Stimulated activated CD4-positive, alpha-beta T cell treated with anti-CD3 and anti-CD28 coated beads, Interleukin-15, amount 100 ng/mL, for 1 hour (primary cell): ENCODE results near the gene KCMF1.

Source experiments
- DNase-seq, 2 donors: peaks; one replicate each; pipeline ENCODE4 v3.0.0-alpha.2; 2020; ENCODE audit warnings: low read depth in 1 of 2, low spot score in 1 of 2

KCMF1 gene

GRCh38 chr2:84956334-84957297 is 14.3 kb upstream of the KCMF1 start:
- no peak for DNase-seq

- no peak for DNase-seq
Observed at GRCh38 chr2:84957771-84958134, 13.2 kb upstream of the KCMF1 start.

- no peak for DNase-seq
Observed at GRCh38 chr2:84958135-84959059, 12.6 kb upstream of the KCMF1 start.

- no peak for DNase-seq
Observed at GRCh38 chr2:84959095-84959565, 11.8 kb upstream of the KCMF1 start.

- no peak for DNase-seq
Observed at GRCh38 chr2:84959566-84960506, 11.1 kb upstream of the KCMF1 start.

DNA sequence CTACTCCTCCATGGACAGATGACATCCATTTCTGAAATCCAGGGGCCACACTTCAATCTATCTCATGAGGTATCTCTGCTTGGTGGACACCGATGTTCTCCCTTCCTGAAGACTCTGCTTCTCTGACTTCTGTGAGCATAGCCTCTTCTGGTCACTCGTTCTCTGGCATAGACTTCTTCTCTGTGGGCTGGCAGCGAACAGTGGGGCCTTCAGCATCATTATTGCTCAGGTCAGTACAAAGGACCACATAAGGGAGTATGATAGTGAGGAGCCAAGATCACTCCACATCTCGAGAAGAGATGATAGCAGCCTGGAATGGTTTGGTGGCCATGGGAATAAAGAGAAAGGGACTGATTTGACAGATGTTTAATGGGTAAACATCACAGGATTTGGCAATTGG is 8.0 kb upstream of the KCMF1 start:
- no peak for DNase-seq

DNA sequence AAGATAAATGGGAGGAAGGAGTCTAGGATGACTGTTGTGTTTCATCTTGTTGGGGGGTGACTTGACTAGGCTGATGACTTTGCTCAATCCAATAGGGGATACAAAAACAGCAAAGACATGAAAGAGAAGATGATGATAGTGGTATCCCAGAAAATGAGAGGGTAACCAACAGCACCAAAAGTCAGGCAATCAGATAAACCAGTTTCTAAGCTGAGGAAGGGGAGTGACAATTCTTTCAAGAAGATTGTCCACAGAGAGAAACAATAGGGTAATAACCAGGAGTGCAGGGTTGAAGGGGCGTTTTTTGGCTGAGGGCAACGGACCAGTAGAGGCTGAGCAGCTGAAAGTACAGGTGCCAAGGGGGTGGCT is 7.7 kb upstream of the KCMF1 start:
- no peak for DNase-seq

- DNase-seq: no peak
Observed at GRCh38 chr2:84963692-84964405, 7.1 kb upstream of the KCMF1 start.

DNA sequence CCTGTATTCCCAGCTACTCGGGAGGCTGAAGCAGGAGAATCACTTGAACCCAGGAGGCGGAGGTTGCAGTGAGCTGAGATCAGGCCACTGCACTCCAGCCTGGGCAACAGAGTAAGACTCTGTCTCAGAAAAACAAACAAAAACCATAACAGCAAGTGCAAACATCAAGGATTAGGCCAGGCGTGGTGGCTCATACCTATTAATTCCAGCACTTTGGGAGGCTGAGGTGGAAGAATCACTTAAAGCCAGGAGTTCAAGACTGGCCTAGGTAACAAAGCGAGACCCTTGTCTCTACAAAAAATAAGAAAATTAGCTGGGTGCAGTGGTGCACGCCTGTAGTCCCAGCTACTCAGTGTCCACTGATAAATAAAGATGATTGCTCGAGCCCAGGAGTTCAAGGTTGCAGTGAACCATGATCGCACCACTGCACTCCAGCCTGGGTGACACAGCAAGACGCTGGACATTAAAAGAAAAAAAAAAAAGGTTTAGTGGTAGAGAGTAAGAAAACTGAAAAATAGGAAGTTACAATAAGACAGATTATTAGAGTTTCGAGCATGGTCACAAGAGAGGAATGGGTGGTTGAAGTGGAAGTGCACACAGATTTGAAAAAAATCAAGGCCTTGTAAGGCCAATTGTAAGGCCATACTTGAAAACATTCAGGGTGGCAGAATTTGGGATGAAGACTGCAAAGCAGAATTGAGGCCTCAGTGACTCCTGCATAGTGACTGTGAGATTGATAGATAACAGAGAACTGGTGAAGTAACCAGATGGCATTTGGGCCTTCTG is 6.4 kb upstream of the KCMF1 start:
- no peak for DNase-seq

GRCh38 chr2:84965192-84965516 is 5.8 kb upstream of the KCMF1 start:
- DNase-seq: no peak

DNA sequence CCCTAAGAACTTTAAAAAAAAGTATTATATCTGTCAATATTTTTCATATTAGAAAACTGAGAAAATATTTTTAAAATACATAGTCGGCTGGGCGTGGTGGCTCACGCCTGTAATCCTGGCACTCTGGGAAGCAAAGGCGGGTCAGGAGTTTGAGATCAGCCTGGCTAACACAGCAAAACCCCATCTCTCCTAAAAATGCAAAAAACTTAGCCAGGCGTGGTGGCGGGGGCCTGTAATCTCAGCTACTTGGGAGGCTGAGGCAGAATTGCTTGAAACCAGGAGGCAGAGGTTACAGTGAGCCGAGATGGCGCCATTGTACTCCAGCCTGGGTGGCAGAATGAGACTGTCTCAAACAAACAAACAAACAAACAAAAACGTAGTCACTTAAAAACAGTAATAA is 5.1 kb upstream of the KCMF1 start:
- no peak for DNase-seq

DNA sequence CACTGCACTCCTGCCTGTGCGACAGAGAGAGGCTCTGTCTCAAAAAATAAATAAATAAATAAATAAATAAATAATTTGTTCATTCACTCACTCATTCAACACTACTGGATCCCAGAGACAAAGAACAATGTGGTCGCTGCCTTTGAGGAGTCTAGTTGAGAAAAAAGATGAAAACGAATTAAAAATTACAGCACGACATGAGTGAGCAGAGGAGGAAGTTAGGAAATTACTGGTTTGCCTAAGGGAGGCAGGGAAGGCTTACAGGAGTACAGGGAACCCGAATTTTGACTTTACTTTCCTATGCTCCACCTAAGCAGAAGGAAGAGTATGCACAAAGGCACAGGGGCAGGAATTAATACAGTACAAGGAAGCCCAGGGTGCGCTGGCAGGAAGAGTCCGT is 4.2 kb upstream of the KCMF1 start:
- DNase-seq: no peak

- DNase-seq: no peak
Observed at GRCh38 chr2:84969511-84970209, 1.3 kb upstream of the KCMF1 start.

- DNase-seq: peak; percentile 17 to 38
Observed at GRCh38 chr2:84970210-84970867, 622 bp upstream of the KCMF1 start.

DNA sequence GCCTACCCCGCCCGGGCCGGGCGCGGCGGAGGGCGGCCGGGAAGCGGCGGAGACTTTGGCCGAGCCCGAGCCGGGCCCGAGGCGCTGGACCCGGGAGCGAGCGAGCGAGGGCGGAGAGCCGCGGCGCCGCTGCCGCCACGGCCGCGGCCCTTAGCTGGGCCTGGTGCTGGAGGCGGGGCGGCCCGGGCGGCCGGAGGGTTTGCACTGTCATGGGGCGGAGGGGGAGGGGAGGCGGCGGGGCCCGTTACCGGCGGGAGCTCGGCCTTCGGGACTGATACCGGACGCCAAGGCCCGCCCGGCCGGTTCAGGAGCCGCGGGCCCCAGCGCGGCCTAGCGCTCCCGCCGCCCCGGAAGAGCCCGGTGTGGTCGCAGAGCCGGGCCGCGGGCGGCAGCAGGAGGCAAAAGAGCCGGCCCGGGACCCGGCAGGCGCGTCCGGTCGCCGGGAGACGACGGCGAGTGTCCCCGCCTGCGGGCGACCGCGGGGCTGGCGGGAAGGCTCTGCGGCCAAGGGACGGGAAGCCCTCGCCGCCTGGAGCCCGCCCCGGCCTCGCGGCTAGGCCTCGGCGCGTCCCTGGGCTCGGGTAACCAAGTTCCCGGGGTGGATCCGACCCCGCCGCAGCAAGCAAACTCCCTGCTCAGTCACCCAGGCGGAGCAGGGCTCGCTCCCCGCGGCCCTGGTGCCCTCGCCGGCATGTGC is 697 bp downstream of the KCMF1 start:
- peak; percentile 44 to 56 for DNase-seq

DNA sequence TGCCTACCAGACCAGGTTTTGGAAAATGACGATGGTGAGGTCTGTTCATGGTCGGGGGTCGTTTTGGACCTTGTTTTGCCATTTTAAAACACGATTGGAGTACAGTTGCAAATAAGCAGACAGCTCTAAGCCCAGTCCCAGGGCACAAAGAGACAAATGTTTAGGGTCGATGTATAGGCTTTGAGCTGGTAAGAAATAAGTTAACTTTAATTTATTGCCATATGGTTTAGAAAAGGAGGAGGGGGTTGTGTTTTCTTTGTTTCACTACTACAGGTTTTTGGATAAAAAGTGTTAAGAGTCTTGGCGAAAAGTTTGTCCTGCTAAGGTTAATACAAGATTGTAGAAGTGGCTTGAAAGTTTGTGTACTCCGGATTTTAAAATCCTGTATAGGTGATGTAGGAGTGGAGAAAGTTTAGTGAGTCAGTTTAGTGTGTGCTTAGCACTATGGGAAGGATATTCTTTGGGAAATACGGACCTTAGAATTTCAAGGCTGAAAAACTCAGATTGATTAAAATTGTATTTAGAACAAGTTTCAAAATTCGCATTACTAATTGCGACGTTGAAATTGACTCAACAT is 1.3 kb downstream of the KCMF1 start:
- no peak for DNase-seq

DNA sequence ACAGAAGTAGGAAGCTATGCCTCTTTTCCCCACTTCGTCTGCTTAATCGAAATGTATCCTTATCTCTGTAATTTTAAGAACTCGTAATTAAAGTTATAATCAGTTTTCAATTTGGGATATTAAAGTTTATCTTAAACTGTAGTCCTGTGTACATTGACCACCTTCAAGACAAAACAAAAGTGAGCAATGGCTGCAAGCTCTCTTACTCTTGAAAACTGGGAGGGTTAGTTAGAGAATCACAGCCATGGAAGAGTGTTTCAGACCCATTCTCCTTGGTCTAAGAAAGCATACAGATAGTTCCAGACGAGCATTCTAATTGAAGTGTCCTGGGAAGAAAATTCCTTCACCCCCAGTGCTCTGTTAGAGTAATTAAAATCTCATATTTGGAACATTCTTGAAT is 2.0 kb downstream of the KCMF1 start:
- DNase-seq: no peak
